H1 (cell line): ENCODE data around the gene RUNX1. TPM values are rescaled to one million over a fixed set of nuclear protein-coding genes. Genes with fewer than 3 reads are reported as not detected.

Experiments used
- CTCF ChIA-PET: fragments of 300-600 bp; sonication (Branson Sonifier 250); formaldehyde crosslinking; loops from one replicate; lab custom pipeline; 2021; ENCODE audit not compliant: partially characterized antibody; lab: Charles Lee
- POLR2A ChIA-PET: fragments of 300-600 bp; sonication (Branson Sonifier 250); formaldehyde crosslinking; loops from one replicate; lab custom pipeline; 2021; ENCODE audit warnings: inconsistent platforms; ENCODE audit not compliant: partially characterized antibody; lab: Charles Lee
- DNase-seq, 2 experiments: peaks; one replicate each; pipeline versions ENCODE4 v3.0.0 to v3.0.0-alpha.2; 2010 to 2022; ENCODE audit warnings: low spot score in 2 of 2, low read depth in 1 of 2, mixed read lengths in 1 of 2
- FAIRE-seq: peaks from 2 replicates; lab custom pipeline; 2011; peaks lifted over from hg19 to GRCh38; lab: Jason Lieb, UNC
- H2AFZ ChIP-seq: 2 replicates; pipeline ENCODE4 v1.8.1; 2012; ENCODE audit warnings: low read length, inconsistent platforms
- H2AK5ac ChIP-seq: 2 replicates; pipeline ENCODE4 v1.6.1; 2013; ENCODE audit warnings: low read depth, low read length
- H2BK120ac ChIP-seq: replicated peaks from 2 replicates; pipeline ENCODE3; 2013; ENCODE audit warnings: low read depth, low read length, inconsistent platforms
- H2BK12ac ChIP-seq: 2 replicates; pipeline ENCODE4 v1.6.1; 2013; ENCODE audit warnings: low read depth, low read length
- H2BK15ac ChIP-seq: 2 replicates; pipeline ENCODE4 v1.6.1; 2013; ENCODE audit warnings: low read length
- H2BK20ac ChIP-seq: 2 replicates; pipeline ENCODE4 v1.6.1; 2013; ENCODE audit warnings: low read length
- H2BK5ac ChIP-seq: 2 replicates; pipeline ENCODE4 v1.6.1; 2013; ENCODE audit warnings: low read depth, low read length
- H3K14ac ChIP-seq: 2 replicates; pipeline ENCODE4 v1.6.1; 2013; ENCODE audit warnings: inconsistent platforms; ENCODE audit not compliant: insufficient read length
- H3K18ac ChIP-seq: 2 replicates; pipeline ENCODE4 v1.6.1; 2013; ENCODE audit warnings: low read length; ENCODE audit errors: extremely low read depth
- H3K23ac ChIP-seq: 2 replicates; pipeline ENCODE4 v1.6.1; 2013; ENCODE audit warnings: inconsistent platforms; ENCODE audit not compliant: insufficient read length
- H3K23me2 ChIP-seq: 2 replicates; pipeline ENCODE4 v1.6.1; 2013; ENCODE audit warnings: low read depth, low read length
- H3K27ac ChIP-seq: 2 replicates; pipeline ENCODE4 v1.6.1; 2011; ENCODE audit warnings: low read depth, low read length, inconsistent platforms
- H3K27me3 ChIP-seq, 4 experiments: replicated peaks in 1 of 4; 1 replicate in 1 of 4; 2 replicates in 3 of 4; pipeline versions ENCODE4 v1.6.1 to v1.8.1; 2011 to 2013; ENCODE audit warnings: low read length in 3 of 4, mild to moderate bottlenecking in 3 of 4, inconsistent platforms in 2 of 4, mixed read lengths in 2 of 4, moderate library complexity in 1 of 4; ENCODE audit not compliant: control insufficient read depth in 3 of 4, insufficient read depth in 3 of 4; ENCODE audit errors: extremely low read depth in 1 of 4
- H3K36me3 ChIP-seq, 4 experiments: 2 replicates each; pipeline versions ENCODE4 v1.6.1 to v1.8.1; 2011 to 2013; ENCODE audit warnings: mild to moderate bottlenecking in 4 of 4, low read length in 3 of 4, moderate library complexity in 2 of 4, control low read depth in 1 of 4, inconsistent platforms in 1 of 4; ENCODE audit not compliant: insufficient read depth in 4 of 4, control insufficient read depth in 2 of 4
- H3K4ac ChIP-seq: replicated peaks from 2 replicates; pipeline ENCODE3; 2013; ENCODE audit warnings: low read length, low read depth, mixed read lengths, inconsistent platforms; ENCODE audit not compliant: insufficient read length
- H3K4me1 ChIP-seq, 4 experiments: replicated peaks in 1 of 4; 1 replicate in 1 of 4; 2 replicates in 3 of 4; pipeline versions ENCODE4 v1.6.1 to v1.8.1; 2011 to 2013; ENCODE audit warnings: low read length in 3 of 4, inconsistent platforms in 2 of 4, mixed read lengths in 1 of 4; ENCODE audit not compliant: insufficient read depth in 4 of 4, control insufficient read depth in 3 of 4
- H3K4me2 ChIP-seq, 2 experiments: 2 replicates each; pipeline versions ENCODE4 v1.6.1 to v1.8.1; 2011 to 2013; ENCODE audit warnings: low read depth in 2 of 2, low read length in 2 of 2, control low read depth in 1 of 2, inconsistent platforms in 1 of 2, mild to moderate bottlenecking in 1 of 2; ENCODE audit not compliant: insufficient read depth in 1 of 2
- H3K4me3 ChIP-seq, 4 experiments: fragments of 200-600, 300-600 bp in 1 of 4; sonication (generic), shearing (Covaris generic), sonication (Bioruptor Twin) in 1 of 4; 2 replicates each; pipeline versions ENCODE4 v1.5.1 to v1.8.1; 2011 to 2016; ENCODE audit warnings: low read length in 4 of 4, low read depth in 3 of 4, control low read depth in 2 of 4, inconsistent platforms in 2 of 4, mild to moderate bottlenecking in 2 of 4, mixed read lengths in 1 of 4, moderate library complexity in 1 of 4; ENCODE audit not compliant: insufficient read depth in 2 of 4; ENCODE audit errors: extremely low read depth in 1 of 4
- H3K56ac ChIP-seq: replicated peaks from 2 replicates; pipeline ENCODE3; 2013; ENCODE audit warnings: low read depth, mild to moderate bottlenecking, mixed read lengths, low read length, inconsistent platforms; ENCODE audit not compliant: insufficient read length
- H3K79me1 ChIP-seq: 2 replicates; pipeline ENCODE4 v1.6.1; 2013; ENCODE audit warnings: low read depth, low read length, control low read depth
- H3K79me2 ChIP-seq, 2 experiments: 2 replicates each; pipeline versions ENCODE4 v1.6.1 to v1.8.1; 2012 to 2013; ENCODE audit warnings: low read length in 2 of 2, mild to moderate bottlenecking in 2 of 2, inconsistent platforms in 1 of 2; ENCODE audit not compliant: insufficient read depth in 2 of 2, control insufficient read depth in 1 of 2
- H3K9ac ChIP-seq, 4 experiments: replicated peaks in 1 of 4; 1 replicate in 1 of 4; 2 replicates in 3 of 4; pipeline versions ENCODE4 v1.6.1 to v1.8.1; 2011 to 2013; ENCODE audit warnings: low read depth in 3 of 4, low read length in 3 of 4, control low read depth in 2 of 4, mild to moderate bottlenecking in 2 of 4, moderate library complexity in 2 of 4, inconsistent platforms in 1 of 4; ENCODE audit errors: extremely low read depth in 1 of 4
- H3K9me3 ChIP-seq, 2 experiments: 2 replicates each; pipeline versions ENCODE4 v1.6.1 to v1.8.1; 2012 to 2013; ENCODE audit warnings: mild to moderate bottlenecking in 2 of 2, moderate library complexity in 2 of 2, control low read depth in 1 of 2, inconsistent platforms in 1 of 2, low read depth in 1 of 2, low read length in 1 of 2, mixed read lengths in 1 of 2; ENCODE audit not compliant: insufficient read depth in 2 of 2
- H4K20me1 ChIP-seq, 2 experiments: replicated peaks in 1 of 2; 2 replicates each; pipeline versions ENCODE3 to v1.8.1; 2011 to 2013; ENCODE audit warnings: inconsistent platforms in 2 of 2, low read length in 2 of 2, mild to moderate bottlenecking in 1 of 2; ENCODE audit not compliant: insufficient read depth in 2 of 2, control insufficient read depth in 1 of 2
- H4K5ac ChIP-seq: 2 replicates; pipeline ENCODE4 v1.6.1; 2013; ENCODE audit warnings: low read length, low read depth, mixed read lengths, inconsistent platforms; ENCODE audit not compliant: insufficient read length
- H4K8ac ChIP-seq: 2 replicates; pipeline ENCODE4 v1.8.0; 2013; ENCODE audit warnings: mild to moderate bottlenecking, moderate library complexity, low read length, inconsistent platforms; ENCODE audit not compliant: insufficient read depth; ENCODE audit errors: extremely low read depth
- H4K91ac ChIP-seq: replicated peaks from 2 replicates; pipeline ENCODE3; 2013; ENCODE audit warnings: low read length, mixed read lengths, inconsistent platforms; ENCODE audit not compliant: insufficient read length
- EGR1 ChIP-seq: IDR thresholded peaks from 2 replicates; pipeline ENCODE4 v1.6.1; 2011; ENCODE audit warnings: low read depth, low read length, borderline replicate concordance
- SP1 ChIP-seq: IDR thresholded peaks from 2 replicates; pipeline ENCODE4 v1.6.1; 2011; ENCODE audit warnings: low read depth, low read length
- SUZ12 ChIP-seq: fragments of 200-600 bp; sonication (generic); IDR thresholded peaks from 2 replicates; pipeline ENCODE4 v1.6.1; 2012; ENCODE audit warnings: mild to moderate bottlenecking, inconsistent platforms, low read length, moderate library complexity, mixed read lengths
- TAF7 ChIP-seq: optimal IDR thresholded peaks from 2 replicates; pipeline ENCODE3; 2011; ENCODE audit warnings: low read depth, mild to moderate bottlenecking, inconsistent platforms, low read length, moderate library complexity, borderline replicate concordance
- TCF12 ChIP-seq: IDR thresholded peaks from 2 replicates; pipeline ENCODE4 v1.6.1; 2011; ENCODE audit warnings: low read depth, mild to moderate bottlenecking, low read length
- WGBS, 2 experiments: shearing (Covaris generic) in 1 of 2; methylation state at CpG; one replicate each; pipeline versions ENCODE4 v1.1.6 to v1.1.7; 2013 to 2015; ENCODE audit warnings: low lambda C conversion rate in 2 of 2, mixed read lengths in 2 of 2, inconsistent platforms in 1 of 2, low coverage in 1 of 2, missing lambda C conversion rate in 1 of 2; ENCODE audit not compliant: insufficient replicate concordance in 2 of 2, insufficient coverage in 1 of 2, insufficient read length in 1 of 2; ENCODE audit errors: extremely low coverage in 1 of 2, missing lambda C conversion rate in 1 of 2; 5-methylcytosine and 5-hydroxymethylcytosine counted together
- polyA plus RNA-seq, 7 experiments: library from polyadenylated mRNA; depleted of rRNA in 3 of 7; stranded (reverse) in 5 of 7; unstranded in 2 of 7; fragments of >200 nt in 5 of 7; fragments of 200-250 nt in 2 of 7; gene quantifications; 1 replicate in 5 of 7; 2 replicates in 1 of 7; 4 replicates in 1 of 7; pipeline versions ENCODE4 v1.2.1 to v1.2.3, GENCODE V29; 2011 to 2013; ENCODE audit warnings: missing spikeins in 2 of 7, mixed read lengths in 2 of 7
- total RNA-seq: library from RNA; stranded (reverse); fragmentation: NEBNext Ultra II Directional; extraction: Animal tissue kit (Norgen Biotek cat#: 25700); gene quantifications from 2 replicates; pipeline ENCODE4 v1.2.1, GENCODE V29; 2021
- TF ChIP-seq, protein P1 (sequence below): IDR thresholded peaks from 2 replicates; pipeline ENCODE4 v1.6.1; 2011; ENCODE audit warnings: low read length, improper control_type of control experiment

Gene RUNX1
- total and polyA plus RNA-seq, 2 of the 8 experiments (the other 6 are each of a cell fraction or from before 2014, with no cell fraction given): 0.20 to 0.60 TPM

DNA sequence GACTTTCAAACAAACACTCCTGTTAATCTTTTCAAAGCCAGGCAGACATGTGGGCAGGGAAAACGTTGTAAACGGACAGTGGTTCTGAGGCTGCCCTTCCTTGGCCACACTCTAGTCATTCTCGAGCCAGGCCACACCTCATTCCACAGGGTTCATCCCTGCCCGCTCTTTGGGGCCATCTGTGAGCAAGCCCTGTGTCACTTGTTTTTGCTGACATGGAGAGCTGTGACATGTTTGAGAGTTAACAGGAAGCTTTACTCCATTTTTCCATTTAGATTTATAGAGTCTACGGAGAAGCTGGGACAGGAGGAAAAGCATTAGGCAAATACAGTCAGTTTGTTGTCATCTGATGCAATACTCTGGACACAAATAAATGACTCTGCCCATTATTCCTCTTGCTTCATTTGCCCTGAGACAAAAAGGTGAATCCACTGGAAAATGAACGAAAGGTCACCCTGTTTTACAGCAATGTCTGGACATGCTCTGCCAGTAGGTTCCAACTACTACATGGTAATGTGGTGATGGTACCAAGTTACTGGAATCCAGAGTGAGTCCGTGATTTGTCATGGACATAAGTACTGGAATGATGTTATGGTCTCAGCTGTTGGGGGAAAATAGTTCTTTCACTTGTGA, 253.4 kb downstream of the RUNX1 start:
- Histone ChIP-seq H3K9ac (no peak overlapping the region), H2AK5ac (no peak overlapping the region), H3K18ac (no peak overlapping the region), H2BK12ac (no peak overlapping the region; the same call in 1 of the 2 replicates), H3K36me3 (no peaks in the 10 kb centered on the region), H3K4me3 (no peak overlapping the region), H3K9me3 (no peaks in the 10 kb centered on the region), H3K23me2 (no peaks in the 10 kb centered on the region), H3K27ac (no peak overlapping the region), H2BK15ac (peak overlapping the region; percentile 40; the same call in 1 of the 2 replicates), H4K8ac (no peak overlapping the region; the same call in 1 of the 2 replicates), H3K4me1 (peaks cover 0 to 3% (median under 1%) of the 10 kb centered on the region in 4 experiments; a peak in 3 of 7 replicates), H2AFZ (peak overlapping the region; percentile 38; the same call in 1 of the 2 replicates), H3K27me3 (no peaks in the 10 kb centered on the region), H3K23ac (no peak overlapping the region), H3K79me1 (no peaks in the 10 kb centered on the region), H4K5ac (no peak overlapping the region), H3K4ac (no peak overlapping the region), H4K20me1 (no peaks in the 10 kb centered on the region), H3K4me2 (no peak overlapping the region), H2BK120ac (no peak overlapping the region), H2BK5ac (no peak overlapping the region), H3K79me2 (no peaks in the 10 kb centered on the region), H3K56ac (no peak overlapping the region), H2BK20ac (no peak overlapping the region), H4K91ac (no peak overlapping the region), H3K14ac (no peak overlapping the region)
- 85% methylated on average over 7 of the region's 7 CpGs; no CpG with 5 or more reads in 1 of the 2 experiments for WGBS, 2 experiments
- POLR2A ChIA-PET: interaction anchor here (0.5 to 1.0 kb wide), 2 partner anchors 95 to 574 kb away, joined by 3 read pairs; no protein-coding TSS in a partner anchor
- CTCF ChIA-PET: interaction anchor here (0.6 to 3.0 kb wide), 9 partner anchors 15 to 206 kb away, joined by 3 to 20 read pairs (median 3); no protein-coding TSS in a partner anchor
- no peak for FAIRE-seq
- DNase-seq: no peak
- TF ChIP-seq EGR1 (no peak), TCF12 (no peak), TAF7 (no peak), SUZ12 (no peak), SP1 (no peak)
- TF ChIP-seq, protein P1, sequence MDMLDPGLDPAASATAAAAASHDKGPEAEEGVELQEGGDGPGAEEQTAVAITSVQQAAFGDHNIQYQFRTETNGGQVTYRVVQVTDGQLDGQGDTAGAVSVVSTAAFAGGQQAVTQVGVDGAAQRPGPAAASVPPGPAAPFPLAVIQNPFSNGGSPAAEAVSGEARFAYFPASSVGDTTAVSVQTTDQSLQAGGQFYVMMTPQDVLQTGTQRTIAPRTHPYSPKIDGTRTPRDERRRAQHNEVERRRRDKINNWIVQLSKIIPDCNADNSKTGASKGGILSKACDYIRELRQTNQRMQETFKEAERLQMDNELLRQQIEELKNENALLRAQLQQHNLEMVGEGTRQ: no peak
